AG04450 (cell line): ENCODE data around the gene SOX21. TPM values are rescaled to one million over a fixed set of nuclear protein-coding genes. Genes with fewer than 3 reads are reported as not detected.

Source experiments
- CTCF ChIA-PET: fragments of 300-600, 350-600 bp; formaldehyde crosslinking; extraction: SDS; loops from one replicate; lab custom pipeline; 2022; ENCODE audit warnings: antibody characterized with exemption, inconsistent platforms; lab: Charles Lee
- POLR2A ChIA-PET: fragments of 350-600 bp; formaldehyde crosslinking; extraction: SDS; loops from one replicate; lab custom pipeline; 2021; ENCODE audit warnings: antibody characterized with exemption, inconsistent platforms; lab: Yijun Ruan, JAX
- DNase-seq: peaks from one replicate; pipeline ENCODE4 v3.0.0-alpha.2; 2011; ENCODE audit warnings: low read depth, low spot score
- H3K27ac ChIP-seq: one replicate; pipeline ENCODE4 v1.5.1; 2012; ENCODE audit warnings: low read depth, low read length, control low read depth
- H3K27me3 ChIP-seq: one replicate; pipeline ENCODE4 v1.6.0; 2012; ENCODE audit warnings: low read length; ENCODE audit not compliant: control insufficient read depth, insufficient read depth
- H3K4me3 ChIP-seq: 2 replicates; pipeline ENCODE4 v1.5.1; 2011; ENCODE audit warnings: mild to moderate bottlenecking, low read depth, low read length, control low read depth
- H3K9me3 ChIP-seq: 2 replicates; pipeline ENCODE4 v1.5.1; 2012; ENCODE audit warnings: low read length; ENCODE audit not compliant: control insufficient read depth, insufficient read depth
- CTCF ChIP-seq: IDR thresholded peaks from 2 replicates; pipeline ENCODE4 v1.5.1; 2011; ENCODE audit warnings: low read depth, low read length, control low read depth, inconsistent platforms
- polyA minus RNA-seq: library from RNA; depleted of rRNA, polyadenylated mRNA; stranded (reverse); fragments of >200 nt; gene quantifications from 2 replicates; pipeline ENCODE4 v1.2.3, GENCODE V29; 2011; rRNA and poly(A)+ RNA removed
- polyA plus RNA-seq: library from polyadenylated mRNA; depleted of rRNA; stranded (reverse); fragments of >200 nt; gene quantifications from 2 replicates; pipeline ENCODE4 v1.2.3, GENCODE V29; 2011; rRNA removed

Gene SOX21
- not detected in 2 replicates for polyA plus RNA-seq
- polyA minus RNA-seq: not detected in 2 replicates

- H3K4me3 ChIP-seq: no peak within 1 kb of the TSS
- no peak for DNase-seq
- peaks cover 8% of the 10 kb centered on the region; the same call in 1 of the 2 replicates for H3K9me3 ChIP-seq
- ChIA-PET CTCF (interaction anchor here (0.6 kb wide), 1 partner anchor 62 kb away, joined by 4 read pairs; no protein-coding TSS in a partner anchor), POLR2A (interaction anchor here (0.6 kb wide), 1 partner anchor 1119 kb away, joined by 3 read pairs; no protein-coding TSS in a partner anchor)
- peaks cover 71% of the 10 kb centered on the region for H3K27me3 ChIP-seq
- TF ChIP-seq CTCF: no peak
- H3K27ac ChIP-seq: no peak within 1 kb of the TSS
Observed at GRCh38 chr13:94712287-94712811, at the start of gene SOX21. TSS of gene SOX21 (minus strand) at chr13:94712545. CDS start at chr13:94712049, 496 bp downstream.

GRCh38 chr13:94761407-94761806, 49.1 kb upstream of the SOX21 start:
- H3K27me3 ChIP-seq: no peaks in the 10 kb centered on the region
- CTCF ChIA-PET: no interaction called here
- H3K9me3 ChIP-seq: no peaks in the 10 kb centered on the region
- no peak for DNase-seq
- no peak overlapping the region for H3K4me3 ChIP-seq
- no peak for TF ChIP-seq CTCF
- POLR2A ChIA-PET: no interaction called here
- no peak overlapping the region for H3K27ac ChIP-seq

GRCh38 chr13:94759120-94759728, 46.9 kb upstream of the SOX21 start:
- Histone ChIP-seq H3K27me3 (no peaks in the 10 kb centered on the region), H3K4me3 (no peak overlapping the region), H3K27ac (no peak overlapping the region), H3K9me3 (no peaks in the 10 kb centered on the region)
- DNase-seq: no peak
- ChIA-PET CTCF (no interaction called here), POLR2A (no interaction called here)
- TF ChIP-seq CTCF: no peak

- H3K4me3 ChIP-seq: no peak overlapping the region
- H3K27ac ChIP-seq: no peak overlapping the region
- no peak for DNase-seq
- ChIA-PET CTCF (no interaction called here), POLR2A (no interaction called here)
- H3K27me3 ChIP-seq: no peaks in the 10 kb centered on the region
- H3K9me3 ChIP-seq: no peaks in the 10 kb centered on the region
- TF ChIP-seq CTCF: no peak
Observed at GRCh38 chr13:94758436-94758960, 46.2 kb upstream of the SOX21 start.

- ChIA-PET POLR2A (no interaction called here), CTCF (no interaction called here)
- DNase-seq: no peak
- no peaks in the 10 kb centered on the region for H3K9me3 ChIP-seq
- TF ChIP-seq CTCF: no peak
- H3K4me3 ChIP-seq: no peak overlapping the region
- no peaks in the 10 kb centered on the region for H3K27me3 ChIP-seq
- no peak overlapping the region for H3K27ac ChIP-seq
Observed at GRCh38 chr13:94753327-94753726, 41.0 kb upstream of the SOX21 start.
